Inflammatory macrophage (primary cell): ENCODE results near the gene TP53I11.

Source experiments
- DNase-seq, 2 donors: peaks; one replicate each; pipeline ENCODE4 v3.0.0-alpha.2; 2020 to 2022

The TP53I11 gene

DNA sequence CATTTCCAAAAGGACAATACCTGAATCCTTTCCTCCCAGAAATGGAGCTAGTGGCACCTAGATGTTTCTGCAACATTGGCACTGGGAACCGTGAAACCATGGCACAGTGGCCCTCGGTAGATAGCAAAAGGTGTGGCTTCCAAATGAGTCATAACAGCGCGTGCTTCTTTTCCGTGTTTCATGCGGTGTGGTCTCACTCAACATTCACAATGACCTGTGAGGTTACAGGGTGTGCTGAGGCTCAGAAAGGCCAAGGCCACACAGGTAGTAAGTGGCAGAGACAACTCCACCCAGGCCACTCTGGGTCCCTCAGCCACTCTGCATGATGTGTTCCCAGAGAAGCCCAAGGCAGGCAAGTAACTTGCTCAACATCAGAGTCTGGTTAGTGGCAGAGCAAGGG lies 67.4 kb downstream of the TP53I11 start:
- no peak for DNase-seq
